PC-3 (cell line): ENCODE results near the gene RNF212B. TPM values are rescaled to one million over a fixed set of nuclear protein-coding genes. Genes with fewer than 3 reads are reported as not detected.
"Not testable (repeated sequence)": the region's sequence is repeated elsewhere in the genome, so short reads cannot be mapped to it uniquely, and the experiment has no call there.

Experiments
- ATAC-seq: fragments of 200-7000 bp; cut with Tn5 transposase; 2 replicates; pipeline ENCODE4 v1.9.1; 2020; ENCODE audit warnings: mild to moderate bottlenecking, moderate library complexity
- BruUV-seq: library from RNA; stranded (reverse); fragments of 400-500 nt; replicated peaks from 2 replicates; lab custom pipeline; 2021; lab: Mats Ljungman, UMichigan
- CTCF ChIA-PET: fragments of 300-600 bp; sonication (Branson Sonifier 250); formaldehyde crosslinking; loops from one replicate; lab custom pipeline; 2022; ENCODE audit warnings: antibody characterized with exemption; lab: Charles Lee
- POLR2A ChIA-PET: fragments of 300-600 bp; sonication (Branson Sonifier 250); formaldehyde crosslinking; loops from one replicate; lab custom pipeline; 2022; ENCODE audit warnings: antibody characterized with exemption; ENCODE audit not compliant: unreplicated experiment; lab: Charles Lee
- DNase-seq: peaks from one replicate; pipeline ENCODE4 v3.0.0-alpha.2; 2015
- H2AFZ ChIP-seq: fragments of 300-600 bp; sonication (generic); 2 replicates; pipeline ENCODE4 v1.6.0; 2016; ENCODE audit warnings: antibody characterized with exemption, low read length
- H3F3A ChIP-seq: fragments of 300-600 bp; sonication (generic); one replicate; pipeline ENCODE4 v1.6.0; 2017; ENCODE audit warnings: antibody characterized with exemption, low read length, control low read depth, mild to moderate bottlenecking; ENCODE audit not compliant: unreplicated experiment
- H3K27ac ChIP-seq: fragments of 300-600 bp; sonication (generic); 2 replicates; pipeline ENCODE4 v1.5.1; 2016; ENCODE audit warnings: mild to moderate bottlenecking, low read length
- H3K27me3 ChIP-seq: fragments of 300-600 bp; sonication (generic); 2 replicates; pipeline ENCODE4 v1.6.1; 2016; ENCODE audit warnings: low read length, mixed read lengths
- H3K36me3 ChIP-seq: fragments of 300-600 bp; sonication (generic); 2 replicates; pipeline ENCODE4 v1.6.1; 2016; ENCODE audit warnings: low read depth, mixed run types, low read length, mixed read lengths
- H3K4me1 ChIP-seq: fragments of 300-600 bp; sonication (generic); 2 replicates; pipeline ENCODE4 v1.5.1; 2016; ENCODE audit warnings: low read length; ENCODE audit not compliant: insufficient read depth
- H3K4me2 ChIP-seq: fragments of 300-600 bp; sonication (generic); 2 replicates; pipeline ENCODE4 v1.6.0; 2016; ENCODE audit warnings: low read length
- H3K4me3 ChIP-seq: fragments of 300-600 bp; sonication (generic); 2 replicates; pipeline ENCODE4 v1.5.1; 2016; ENCODE audit warnings: mild to moderate bottlenecking, low read length, mixed read lengths
- H3K79me2 ChIP-seq: fragments of 300-600 bp; sonication (generic); 2 replicates; pipeline ENCODE4 v1.6.1; 2017; ENCODE audit warnings: low read length, mixed read lengths
- H3K9ac ChIP-seq: fragments of 300-600 bp; sonication (generic); 2 replicates; pipeline ENCODE4 v1.6.0; 2016; ENCODE audit warnings: mild to moderate bottlenecking, low read length
- H3K9me2 ChIP-seq: fragments of 300-600 bp; sonication (generic); replicated peaks from 2 replicates; pipeline ENCODE4 v1.6.1; 2016; ENCODE audit warnings: mixed run types, low read length, mixed read lengths
- H3K9me3 ChIP-seq: fragments of 300-600 bp; sonication (generic); 2 replicates; pipeline ENCODE4 v1.6.1; 2016; ENCODE audit warnings: low read length, mixed read lengths
- H4K20me1 ChIP-seq: fragments of 300-600 bp; sonication (generic); 2 replicates; pipeline ENCODE4 v1.6.1; 2016; ENCODE audit warnings: low read length, mixed read lengths
- CTCF ChIP-seq: fragments of 300-600 bp; sonication (generic); conservative IDR thresholded peaks from 2 replicates; pipeline ENCODE4 v1.5.1; 2017; ENCODE audit warnings: antibody characterized with exemption, low read depth, mild to moderate bottlenecking, low read length
- EZH2 ChIP-seq: fragments of 300-600 bp; sonication (generic); IDR thresholded peaks from one replicate; pipeline ENCODE4 v1.6.1; 2017; ENCODE audit warnings: antibody characterized with exemption, mild to moderate bottlenecking, low read length; ENCODE audit not compliant: unreplicated experiment
- EZH2phosphoT487 ChIP-seq: fragments of 300-600 bp; sonication (generic); IDR thresholded peaks from 2 replicates; pipeline ENCODE4 v1.6.1; 2018; ENCODE audit warnings: mild to moderate bottlenecking, antibody characterized with exemption, low read length, borderline replicate concordance
- intact Hi-C: fragments of 100-400 bp; cut with micrococcal nuclease; formaldehyde crosslinking; loops from 2 replicates; pipeline ENCODE4 v1.9.0; 2023
- total RNA-seq: library from RNA; depleted of rRNA; stranded (reverse); fragments of >200 nt; gene quantifications from 2 replicates; pipeline ENCODE4 v1.2.3, GENCODE V29; 2014

The RNF212B gene
- total RNA-seq, 1 experiment from 2014 or later: not detected

- no peak overlapping the region for H3K4me3 ChIP-seq
- CTCF ChIA-PET: interaction anchor here (0.6 kb wide), 1 partner anchor 1295 kb away, joined by 3 read pairs; no protein-coding TSS in a partner anchor
- no peaks in the 10 kb centered on the region for H3K9me2 ChIP-seq
- no peak overlapping the region for H3K4me2 ChIP-seq
- no TSS peak for BruUV-seq
- DNase-seq: no peak
- no peak overlapping the region for H2AFZ ChIP-seq
- H3K79me2 ChIP-seq: no peaks in the 10 kb centered on the region
- H3K27me3 ChIP-seq: peaks cover 36% of the 10 kb centered on the region
- intact Hi-C loops: no loop called here
- H4K20me1 ChIP-seq: no peaks in the 10 kb centered on the region
- POLR2A ChIA-PET: no interaction called here
- no peak overlapping the region for H3K27ac ChIP-seq
- no peak for TF ChIP-seq EZH2
- TF ChIP-seq EZH2phosphoT487: no peak
- TF ChIP-seq CTCF: no peak
- H3K4me1 ChIP-seq: no peaks in the 10 kb centered on the region
- H3K9ac ChIP-seq: no peak overlapping the region
- no peaks in the 10 kb centered on the region for H3F3A ChIP-seq
- H3K36me3 ChIP-seq: no peaks in the 10 kb centered on the region
- no peaks in the 10 kb centered on the region for H3K9me3 ChIP-seq
- no peak for ATAC-seq
These were observed 20.4 kb upstream of the RNF212B start for GRCh38 chr14:23217032-23218020.

- Histone ChIP-seq H3K27me3 (peaks cover 42% of the 10 kb centered on the region), H3K9me3 (no peaks in the 10 kb centered on the region), H3K36me3 (no peaks in the 10 kb centered on the region), H3K9ac (no peak overlapping the region), H3K79me2 (no peaks in the 10 kb centered on the region), H3F3A (no peaks in the 10 kb centered on the region), H3K4me3 (no peak overlapping the region), H4K20me1 (no peaks in the 10 kb centered on the region), H3K9me2 (no peaks in the 10 kb centered on the region), H3K27ac (no peak overlapping the region), H3K4me1 (no peaks in the 10 kb centered on the region), H2AFZ (no peak overlapping the region), H3K4me2 (no peak overlapping the region)
- DNase-seq (no peak), ATAC-seq (no peak)
- BruUV-seq: no TSS peak
- ChIA-PET POLR2A (no interaction called here), CTCF (no interaction called here)
- TF ChIP-seq CTCF: no peak
- no peak for TF ChIP-seq EZH2phosphoT487
- no peak for TF ChIP-seq EZH2
- intact Hi-C loops: no loop called here
These were observed 18.7 kb upstream of the RNF212B start for GRCh38 chr14:23219075-23219474.

- BruUV-seq, H3K4me3 ChIP-seq, H3F3A ChIP-seq, H3K4me1 ChIP-seq, H3K27ac ChIP-seq, CTCF ChIA-PET, DNase-seq, H3K36me3 ChIP-seq, H2AFZ ChIP-seq, POLR2A ChIA-PET, ATAC-seq, intact Hi-C loops, H3K79me2 ChIP-seq, H3K4me2 ChIP-seq, H3K9me3 ChIP-seq, H4K20me1 ChIP-seq, H3K9me2 ChIP-seq, H3K9ac ChIP-seq: not testable (repeated sequence)
- peaks cover 34% of the 10 kb centered on the region; the same call in 1 of the 2 replicates for H3K27me3 ChIP-seq
These were observed 12.8 kb upstream of the RNF212B start for GRCh38 chr14:23224958-23225357.
